Esophagus (tissue), 2 donors: ENCODE results near the gene TEX52. TPM values are rescaled to one million over a fixed set of nuclear protein-coding genes. Genes with fewer than 3 reads are reported as not detected.

ENCODE experiments used
- H3K27ac ChIP-seq, 2 donors: one replicate each; pipeline ENCODE4 v1.5.1; 2013; ENCODE audit warnings: low read depth in 2 of 2, mild to moderate bottlenecking in 2 of 2, inconsistent platforms in 1 of 2, low read length in 1 of 2, moderate library complexity in 1 of 2
- H3K27me3 ChIP-seq, 2 donors: one replicate each; pipeline ENCODE4 v1.6.1; 2013; ENCODE audit warnings: low read length in 2 of 2, control low read depth in 1 of 2, mild to moderate bottlenecking in 1 of 2; ENCODE audit not compliant: insufficient read depth in 2 of 2, control insufficient read depth in 1 of 2
- H3K36me3 ChIP-seq, 2 donors: one replicate each; pipeline ENCODE4 v1.6.1; 2013; ENCODE audit warnings: low read length in 1 of 2; ENCODE audit not compliant: control insufficient read depth in 2 of 2, insufficient read depth in 2 of 2
- H3K4me1 ChIP-seq, 2 donors: one replicate each; pipeline ENCODE4 v1.6.1; 2013; ENCODE audit warnings: low read length in 1 of 2; ENCODE audit not compliant: control insufficient read depth in 2 of 2, insufficient read depth in 2 of 2
- H3K4me3 ChIP-seq, 2 donors: one replicate each; pipeline ENCODE4 v1.5.1; 2013; ENCODE audit warnings: low read length in 2 of 2, mild to moderate bottlenecking in 2 of 2, low read depth in 1 of 2, moderate library complexity in 1 of 2
- H3K9me3 ChIP-seq, 2 donors: one replicate each; pipeline ENCODE4 v1.6.1; 2013; ENCODE audit warnings: mild to moderate bottlenecking in 2 of 2, low read depth in 1 of 2, low read length in 1 of 2, moderate library complexity in 1 of 2; ENCODE audit not compliant: control insufficient read depth in 2 of 2, insufficient read depth in 1 of 2
- WGBS, 2 donors: extraction: QIAGEN DNeasy Blood & Tissue Kit; methylation state at CpG; one replicate each; pipeline ENCODE4 v1.1.7; 2013; 5-methylcytosine and 5-hydroxymethylcytosine counted together
- polyA plus RNA-seq, 2 donors: library from polyadenylated mRNA; stranded (reverse); fragments of 200-250 nt; gene quantifications; one replicate each; pipeline ENCODE4 v1.2.3, GENCODE V29; 2013
- donor health status: healthy with polysubstance abuse.
- donor health status: Bipolar disorder and iron deficiency.

TEX52 gene
- polyA plus RNA-seq, 2 donors = not detected

DNA sequence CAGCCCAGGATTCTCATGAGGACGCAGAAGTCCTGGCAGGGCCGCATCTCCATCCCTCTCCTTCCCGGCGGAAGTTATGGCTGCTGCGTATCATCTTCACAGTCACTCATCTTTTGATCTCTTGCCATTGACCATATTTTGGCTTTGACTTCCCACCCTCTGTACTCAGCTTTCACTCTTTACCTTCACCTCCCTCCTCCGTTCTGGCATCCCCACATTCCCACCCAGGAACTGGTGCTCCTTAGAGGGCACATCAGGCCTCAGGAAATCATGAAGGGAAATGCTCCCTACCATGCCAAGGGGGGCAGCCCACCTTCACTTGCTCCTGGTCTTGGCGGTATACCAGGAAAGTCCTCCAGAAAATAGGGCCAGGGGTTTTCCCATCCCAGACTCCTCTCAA, 1.3 kb downstream of the TEX52 start:
- H3K4me3 ChIP-seq = no peak overlapping the region
- H3K27ac ChIP-seq = no peak overlapping the region
- 87 to 97% methylated on average over 7 of the region's 7 CpGs for WGBS, 2 donors
- no peaks in the 10 kb centered on the region for H3K4me1 ChIP-seq
- no peaks in the 10 kb centered on the region for H3K9me3 ChIP-seq
- peaks cover 0 to 12% of the 10 kb centered on the region in 2 donors for H3K36me3 ChIP-seq
- no peaks in the 10 kb centered on the region for H3K27me3 ChIP-seq

- Histone ChIP-seq H3K27me3 (no peaks in the 10 kb centered on the region), H3K4me3 (no peak overlapping the region), H3K27ac (no peak overlapping the region), H3K4me1 (no peaks in the 10 kb centered on the region), H3K36me3 (peaks cover 0 to 12% of the 10 kb centered on the region in 2 donors), H3K9me3 (no peaks in the 10 kb centered on the region)
- 71 to 87% methylated on average over 25 of the region's 25 CpGs for WGBS, 2 donors
These were observed 2.0 kb downstream of the TEX52 start for GRCh38 chr12:2854669-2855453.

- Histone ChIP-seq H3K4me1 (no peaks in the 10 kb centered on the region), H3K27me3 (no peaks in the 10 kb centered on the region), H3K4me3 (no peak overlapping the region), H3K27ac (no peak overlapping the region), H3K36me3 (peaks cover 0 to 3% of the 10 kb centered on the region in 2 donors), H3K9me3 (no peaks in the 10 kb centered on the region)
- WGBS, 2 donors = 27 to 30% methylated on average over 11 of the region's 11 CpGs
These were observed 3.2 kb downstream of the TEX52 start for GRCh38 chr12:2853626-2854025.

GRCh38 chr12:2851931-2852330, 4.9 kb downstream of the TEX52 start:
- Histone ChIP-seq H3K27me3 (no peaks in the 10 kb centered on the region), H3K4me1 (no peaks in the 10 kb centered on the region), H3K27ac (no peak overlapping the region), H3K9me3 (no peaks in the 10 kb centered on the region), H3K4me3 (no peak overlapping the region), H3K36me3 (no peaks in the 10 kb centered on the region)
- WGBS, 2 donors = 91 to 94% methylated on average over 3 of the region's 3 CpGs

DNA sequence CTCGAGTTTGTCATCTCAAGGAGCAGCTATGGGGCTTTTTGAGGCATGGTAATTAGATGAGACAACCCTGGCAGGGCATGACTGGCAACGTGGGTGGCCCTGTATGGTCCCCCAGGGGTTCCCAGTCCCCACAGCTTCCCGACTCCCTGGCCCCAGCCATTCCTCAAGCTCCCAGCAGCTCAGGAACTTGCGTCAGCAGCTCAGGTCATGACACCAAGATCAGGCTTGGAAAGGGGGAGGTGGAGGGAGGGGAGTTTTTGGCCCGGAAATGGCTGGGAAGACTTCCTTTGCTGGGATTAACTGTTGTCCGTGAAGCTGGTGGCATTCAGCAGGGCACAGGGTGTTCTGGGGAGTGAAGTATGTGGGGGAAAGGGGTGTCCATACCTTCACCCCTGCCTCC, 11.6 kb downstream of the TEX52 start:
- WGBS, 2 donors = 31 to 49% methylated on average over 6 of the region's 6 CpGs
- Histone ChIP-seq H3K9me3 (no peaks in the 10 kb centered on the region), H3K36me3 (no peaks in the 10 kb centered on the region), H3K4me1 (no peaks in the 10 kb centered on the region), H3K27me3 (no peaks in the 10 kb centered on the region), H3K4me3 (no peak overlapping the region), H3K27ac (no peak overlapping the region)

GRCh38 chr12:2844786-2845185, 12.1 kb downstream of the TEX52 start:
- H3K27ac ChIP-seq = no peak overlapping the region
- WGBS, 2 donors = 77 to 82% methylated on average over 9 of the region's 9 CpGs
- no peaks in the 10 kb centered on the region for H3K9me3 ChIP-seq
- H3K4me3 ChIP-seq = no peak overlapping the region
- no peaks in the 10 kb centered on the region for H3K27me3 ChIP-seq
- no peaks in the 10 kb centered on the region for H3K4me1 ChIP-seq
- no peaks in the 10 kb centered on the region for H3K36me3 ChIP-seq

GRCh38 chr12:2842948-2843347, 13.9 kb downstream of the TEX52 start:
- Histone ChIP-seq H3K4me1 (no peaks in the 10 kb centered on the region), H3K36me3 (no peaks in the 10 kb centered on the region), H3K27ac (no peak overlapping the region), H3K9me3 (no peaks in the 10 kb centered on the region), H3K4me3 (no peak overlapping the region), H3K27me3 (no peaks in the 10 kb centered on the region)
- WGBS, 2 donors = 79 to 80% methylated on average over 5 of the region's 5 CpGs

DNA sequence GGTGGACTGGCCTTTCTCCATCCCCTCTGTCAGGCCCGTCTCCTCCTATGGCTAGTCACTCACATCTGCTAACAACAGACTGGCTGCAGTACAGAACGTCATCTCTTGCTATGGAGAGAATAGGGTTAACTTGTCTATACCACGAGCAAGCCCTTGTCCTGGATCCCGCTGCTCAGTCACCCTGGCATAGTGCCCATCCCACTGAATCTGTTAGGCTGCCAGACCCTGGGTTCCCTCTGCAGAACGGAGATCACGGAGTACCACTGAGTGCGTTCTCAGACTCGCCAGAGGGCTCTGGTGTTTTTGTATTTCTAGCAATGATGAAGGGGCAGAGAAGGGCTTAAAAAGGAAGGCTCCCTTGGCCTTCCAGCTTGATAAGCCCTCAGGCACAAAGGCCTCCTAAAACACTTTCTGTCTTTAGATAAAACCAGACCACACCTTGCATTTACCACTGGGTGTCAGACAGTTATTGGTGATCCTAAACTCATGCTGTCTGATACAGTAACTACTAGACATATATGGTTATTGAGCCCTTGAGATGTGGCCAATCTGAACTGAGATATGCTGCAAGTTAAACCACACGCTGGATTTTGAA, 15.7 kb downstream of the TEX52 start:
- Histone ChIP-seq H3K4me1 (no peaks in the 10 kb centered on the region), H3K9me3 (no peaks in the 10 kb centered on the region), H3K27ac (no peak overlapping the region), H3K27me3 (no peaks in the 10 kb centered on the region), H3K4me3 (no peak overlapping the region), H3K36me3 (no peaks in the 10 kb centered on the region)
- WGBS, 2 donors = 62 to 71% methylated on average over 9 of the region's 9 CpGs

DNA sequence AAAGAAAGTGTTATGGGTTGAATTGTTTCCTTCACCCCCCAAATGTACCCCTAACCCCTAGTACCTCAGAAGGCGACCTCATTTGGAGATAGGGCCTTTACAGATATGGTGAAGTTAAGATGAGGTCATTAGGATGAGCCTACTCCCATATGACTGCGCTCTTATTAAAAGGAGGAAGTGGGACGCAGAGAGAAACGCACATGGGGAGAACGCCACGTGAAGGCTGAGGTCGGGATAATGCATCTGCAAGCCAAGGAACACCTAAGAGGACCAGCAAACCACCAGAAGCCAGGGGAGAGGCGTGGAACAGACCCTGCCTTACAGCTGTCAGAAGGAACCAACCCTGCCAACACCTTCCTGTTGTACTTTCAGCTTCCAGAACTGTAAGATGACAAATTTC, 20.3 kb downstream of the TEX52 start:
- Histone ChIP-seq H3K27me3 (no peaks in the 10 kb centered on the region), H3K9me3 (no peaks in the 10 kb centered on the region), H3K4me3 (no peak overlapping the region), H3K4me1 (no peaks in the 10 kb centered on the region), H3K36me3 (peaks cover 0 to 4% of the 10 kb centered on the region in 2 donors), H3K27ac (no peak overlapping the region)
- WGBS, 2 donors = 87 to 88% methylated on average over 8 of the region's 8 CpGs
